GM19395 (cell line): Measurements from ENCODE around the gene GNAZ.

Experiments
- ATAC-seq: cut with Tn5 transposase; IDR thresholded peaks from one replicate; pipeline ENCODE4 v1.9.1; 2021; ENCODE audit warnings: mild to moderate bottlenecking, moderate library complexity; ENCODE audit not compliant: unreplicated experiment

GNAZ gene

GRCh38 chr22:23151827-23152226 lies 81.5 kb downstream of the GNAZ start:
- ATAC-seq: no peak

DNA sequence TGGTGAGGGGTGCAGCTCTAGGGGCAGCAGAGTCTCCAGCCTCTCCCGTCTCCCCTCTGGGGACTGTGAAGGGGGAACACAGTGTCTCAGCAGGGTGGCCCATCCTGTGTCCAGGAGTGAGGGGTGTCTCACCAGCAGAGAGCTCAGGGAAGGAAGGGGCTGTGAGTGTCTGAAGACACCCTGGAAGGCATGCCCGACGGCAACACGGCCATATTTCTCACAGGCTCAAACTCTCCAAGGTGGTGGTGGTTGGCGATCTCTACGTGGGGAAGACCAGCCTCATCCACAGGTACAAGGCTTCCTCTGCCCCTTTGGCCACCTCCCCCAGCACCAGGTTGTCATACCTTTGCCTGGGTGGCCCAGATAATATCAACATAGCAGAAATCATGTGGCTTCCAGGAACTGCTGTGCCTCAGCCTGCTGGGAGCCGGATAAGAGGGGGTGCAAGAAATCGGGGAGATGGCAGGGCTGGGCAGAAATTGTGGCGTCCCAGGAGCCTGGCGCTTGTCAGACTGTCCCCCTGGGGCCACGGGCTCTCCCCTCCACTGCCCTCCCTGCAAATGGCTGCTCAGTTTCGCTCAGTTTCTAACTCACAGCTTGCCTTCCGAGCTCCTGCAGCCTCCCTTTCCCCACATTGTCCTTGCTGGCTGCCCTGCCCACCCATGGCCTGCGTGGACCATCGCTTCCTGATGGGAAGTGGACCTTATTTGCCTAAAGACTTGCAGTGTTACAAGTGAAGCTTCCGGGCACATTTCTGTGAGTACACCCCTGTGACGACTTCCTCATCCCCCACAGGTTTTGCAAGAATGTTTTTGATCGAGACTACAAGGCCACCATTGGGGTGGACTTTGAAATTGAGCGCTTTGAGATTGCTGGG lies 82.2 kb downstream of the GNAZ start:
- ATAC-seq: no peak

- ATAC-seq: no peak
These were observed 83.7 kb downstream of the GNAZ start for GRCh38 chr22:23153994-23154393.

DNA sequence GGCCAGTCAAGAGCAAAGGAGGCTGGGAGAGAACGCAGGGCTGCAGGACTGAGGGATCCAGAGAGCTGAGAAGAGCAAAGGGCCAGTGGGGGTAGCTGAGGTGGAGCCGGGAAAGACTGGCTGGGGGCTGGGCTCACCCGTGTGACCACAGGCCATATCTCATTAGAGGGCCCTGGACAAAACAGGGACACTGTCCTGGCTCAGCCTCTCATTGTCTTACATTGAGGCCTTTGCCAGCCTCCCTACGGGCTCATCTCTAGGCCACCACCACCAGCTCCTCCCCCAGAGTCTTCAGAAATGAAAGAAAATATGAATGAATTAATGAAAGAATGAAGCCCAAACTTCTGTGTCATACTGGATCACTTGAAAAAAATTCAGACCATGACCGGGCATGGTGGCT lies 84.1 kb downstream of the GNAZ start:
- no peak for ATAC-seq

GRCh38 chr22:23155143-23155542 lies 84.8 kb downstream of the GNAZ start:
- ATAC-seq: no peak

DNA sequence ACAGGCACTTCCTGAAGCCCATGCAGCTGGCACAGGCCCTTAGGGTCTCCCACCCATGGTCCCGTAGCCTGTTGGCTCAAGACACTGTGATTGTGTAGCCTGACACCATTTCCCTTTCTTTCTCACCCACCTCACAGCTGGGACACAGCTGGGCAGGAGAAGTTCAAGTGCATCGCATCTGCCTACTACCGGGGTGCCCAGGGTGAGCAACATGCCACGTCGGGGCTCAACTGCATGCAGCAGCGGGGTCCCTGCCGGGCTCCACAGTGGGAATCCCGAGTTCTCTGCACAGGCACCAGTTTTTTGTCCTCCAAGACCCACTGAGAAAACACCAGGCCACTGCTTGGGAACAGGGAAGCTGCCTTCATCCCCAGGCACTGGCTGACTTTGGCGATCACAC lies 85.5 kb downstream of the GNAZ start:
- ATAC-seq: no peak

DNA sequence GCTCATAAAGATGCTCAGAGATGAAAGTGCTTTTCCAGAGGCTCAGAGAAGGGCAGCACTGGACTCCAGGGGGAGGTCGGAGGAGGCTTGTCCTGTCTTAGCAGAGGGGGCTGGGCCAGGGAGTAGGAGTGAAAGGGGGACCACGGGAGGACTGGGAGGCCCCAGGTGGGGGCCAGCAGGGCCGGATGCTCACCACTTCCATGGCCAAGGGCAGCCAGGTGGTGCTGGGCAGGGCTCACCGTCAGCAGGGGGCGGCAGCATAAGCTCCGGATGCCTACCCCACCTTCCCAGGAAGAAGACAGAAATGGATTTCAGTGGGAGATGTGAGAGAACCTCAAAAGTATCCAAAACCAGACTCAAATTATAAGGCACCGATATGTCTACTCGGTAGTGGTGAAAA lies 86.0 kb downstream of the GNAZ start:
- ATAC-seq: no peak

- ATAC-seq: no peak
These were observed 87.5 kb downstream of the GNAZ start for GRCh38 chr22:23157560-23158515.

- no peak for ATAC-seq
These were observed 88.4 kb downstream of the GNAZ start for GRCh38 chr22:23158516-23159290.

GRCh38 chr22:23159291-23159630 lies 88.9 kb downstream of the GNAZ start:
- ATAC-seq: no peak

- no peak for ATAC-seq
These were observed 90.7 kb downstream of the GNAZ start for GRCh38 chr22:23161029-23161428.

DNA sequence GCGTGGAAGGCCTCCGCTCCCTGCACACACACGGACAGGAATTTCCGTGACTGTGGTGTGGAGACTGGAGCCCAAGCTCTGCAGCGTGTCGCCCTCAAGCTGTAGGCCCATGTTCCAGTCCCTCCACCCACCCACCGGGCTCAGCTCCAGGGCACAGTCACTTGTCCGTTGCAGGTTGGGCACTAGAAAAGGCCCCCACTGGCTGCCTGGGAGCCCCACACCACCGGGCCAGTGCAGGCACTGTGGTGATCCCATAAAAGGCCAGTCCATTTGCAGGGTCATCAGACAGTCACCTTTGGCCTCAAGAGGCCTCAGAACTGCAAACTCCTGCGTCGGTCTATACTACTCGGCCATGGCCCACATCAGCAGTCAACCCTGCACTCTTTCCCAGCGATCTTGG lies 91.3 kb downstream of the GNAZ start:
- ATAC-seq: no peak

DNA sequence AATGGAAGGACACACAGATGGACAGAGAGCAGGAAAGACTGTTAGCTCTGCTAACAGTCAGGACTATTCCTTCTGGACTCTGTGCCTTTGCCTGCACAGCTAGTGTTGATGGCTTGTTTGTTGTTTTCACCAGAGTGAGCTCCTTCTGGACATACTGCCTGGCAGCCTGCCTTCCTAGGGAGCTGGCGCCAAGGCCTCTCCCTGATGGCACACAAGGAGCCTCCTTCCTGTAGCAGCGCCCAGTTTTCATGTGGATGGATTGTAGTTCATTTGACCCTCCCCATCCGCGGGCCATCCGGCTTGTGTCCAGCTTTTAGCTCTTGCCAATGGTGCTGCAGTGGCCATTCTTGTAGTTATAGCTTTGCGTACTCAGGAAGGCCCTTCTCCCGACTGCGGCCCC lies 93.3 kb downstream of the GNAZ start:
- no peak for ATAC-seq

- ATAC-seq: no peak
These were observed 93.8 kb downstream of the GNAZ start for GRCh38 chr22:23164091-23164490.

DNA sequence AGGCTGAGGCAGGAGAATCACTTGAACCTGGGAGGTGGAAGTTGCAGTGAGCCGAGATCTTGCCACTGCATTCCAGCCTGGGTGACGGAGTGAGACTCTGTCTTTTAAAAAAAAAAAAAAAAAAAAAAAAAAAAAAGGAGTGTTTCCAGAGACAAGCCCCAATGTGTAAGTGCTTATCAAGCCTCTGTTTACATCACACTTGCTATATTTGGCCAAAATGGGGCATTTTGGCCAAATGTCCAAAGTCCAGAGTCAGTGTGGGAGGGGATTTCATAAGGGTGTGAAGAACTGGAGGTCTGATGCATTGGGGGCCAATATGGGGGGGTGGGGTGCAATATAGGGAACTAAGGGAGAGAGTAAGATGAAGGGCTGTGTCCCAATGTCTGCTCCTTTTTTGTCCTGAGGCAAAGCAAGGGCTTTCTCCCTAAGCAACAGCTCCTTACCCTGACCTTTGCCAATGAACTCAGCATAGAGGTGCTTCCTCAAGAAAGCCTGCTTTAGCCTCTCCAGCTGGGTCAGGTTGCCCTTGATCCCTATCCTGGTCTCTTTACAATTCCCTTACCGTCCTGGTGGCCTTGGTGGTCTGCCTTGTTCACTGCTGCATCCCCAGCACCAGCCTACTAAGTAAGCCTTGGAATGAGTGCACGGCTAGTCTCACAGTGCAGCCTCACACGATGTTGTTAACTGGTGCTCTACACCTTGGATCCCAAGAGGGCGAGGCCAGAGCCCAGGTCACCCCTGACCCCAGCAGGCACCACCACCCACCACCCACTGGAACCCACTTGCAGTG lies 95.9 kb downstream of the GNAZ start:
- ATAC-seq: no peak

DNA sequence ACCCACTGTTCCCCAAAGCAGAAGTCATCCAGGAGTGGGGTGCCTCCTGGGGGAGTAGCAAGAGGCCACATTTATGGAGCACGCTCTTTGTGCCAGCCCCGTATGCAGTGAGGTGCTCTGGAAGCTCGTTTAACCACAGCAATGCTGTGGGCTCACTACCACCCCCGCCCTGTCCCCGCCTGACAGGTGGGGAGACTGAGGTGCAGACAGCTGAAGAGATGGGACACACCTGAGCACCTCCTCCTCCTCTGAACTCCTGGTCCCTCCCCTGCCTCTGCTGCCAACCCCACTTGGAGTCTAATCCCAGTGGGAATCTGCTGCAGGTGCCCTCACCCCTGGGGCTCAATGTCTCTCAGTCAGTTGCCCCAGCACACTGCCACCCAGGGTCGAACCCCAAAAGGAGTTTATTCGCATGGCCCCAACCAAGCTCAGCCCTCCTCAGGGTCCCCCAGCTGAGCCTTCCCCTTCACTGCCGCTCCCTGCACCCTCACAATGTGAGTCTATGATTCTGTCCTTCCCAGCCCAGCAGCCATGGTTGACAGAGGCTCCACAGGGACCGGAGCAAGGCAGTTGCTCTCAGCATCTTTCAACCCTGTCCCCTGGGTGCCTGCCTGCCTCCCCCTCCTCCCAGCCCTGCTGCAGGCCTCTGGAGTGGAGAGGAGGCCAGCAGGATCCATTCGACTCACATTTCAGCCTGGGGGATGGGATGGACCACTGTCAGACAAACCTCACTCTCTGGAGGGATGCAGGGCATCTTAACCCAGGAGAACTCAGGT lies 96.7 kb downstream of the GNAZ start:
- no peak for ATAC-seq

GRCh38 chr22:23168391-23169042 lies 98.2 kb downstream of the GNAZ start:
- no peak for ATAC-seq

GRCh38 chr22:23169043-23169406 lies 98.7 kb downstream of the GNAZ start:
- no peak for ATAC-seq
